ENCODE results near the gene NPTXR. TPM values are rescaled to one million over a fixed set of nuclear protein-coding genes. Genes with fewer than 3 reads are reported as not detected.

Gene NPTXR
- total RNA-seq, 1 experiment from 2014 or later: 10.4 TPM

DNA sequence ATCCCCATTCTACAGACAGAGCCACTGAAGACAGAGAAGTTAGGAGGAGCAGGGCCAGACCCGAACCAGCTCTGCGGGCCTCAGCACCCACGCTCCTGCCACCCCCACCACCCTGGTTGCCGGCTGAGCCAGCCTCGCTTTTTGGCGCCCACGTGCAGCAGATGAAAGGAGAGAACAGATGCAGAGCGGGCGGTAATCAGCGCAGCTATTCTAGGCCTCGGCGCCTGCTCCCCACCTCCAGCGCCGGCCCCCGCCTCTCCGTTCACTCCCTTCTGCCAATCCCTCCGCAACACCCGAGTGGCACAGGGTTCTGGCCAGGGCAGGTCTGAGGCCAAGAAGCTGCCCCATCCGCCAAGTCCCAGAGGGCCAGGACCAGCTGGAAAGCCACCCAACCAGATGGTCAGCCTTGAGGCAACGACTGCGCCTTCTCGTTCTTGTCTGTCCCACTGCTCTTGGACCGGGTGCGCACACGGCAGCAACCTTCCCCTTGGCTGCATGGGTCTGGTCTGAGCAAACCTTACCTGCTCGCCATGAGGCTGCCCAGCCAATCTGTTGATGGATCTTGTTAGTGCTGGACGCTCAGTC lies 66.6 kb downstream of the NPTXR start:
- Mint-ChIP-seq H3K27ac (no peak overlapping the region), H3K27me3 (ENCODE audit: low read depth) (no peaks in the 10 kb centered on the region), H3K4me3 (no peak overlapping the region), H3K4me1 (peaks cover 14% of the 10 kb centered on the region), H3K9me3 (no peaks in the 10 kb centered on the region), H3K36me3 (no peaks in the 10 kb centered on the region)
- ATAC-seq: no peak
- TF ChIP-seq ZNF138 (CRISPR knock-in tag; conservative IDR thresholded peaks at IDR 0.05): no peak
- no peak for DNase-seq (ENCODE audit: low spot score)
- ChIA-PET POLR2A (no interaction called here), CTCF (interaction anchor here (0.5 to 1.8 kb wide), 4 partner anchors 8 to 61 kb away, joined by 3 to 8 read pairs (median 4); no protein-coding TSS in a partner anchor)

DNA sequence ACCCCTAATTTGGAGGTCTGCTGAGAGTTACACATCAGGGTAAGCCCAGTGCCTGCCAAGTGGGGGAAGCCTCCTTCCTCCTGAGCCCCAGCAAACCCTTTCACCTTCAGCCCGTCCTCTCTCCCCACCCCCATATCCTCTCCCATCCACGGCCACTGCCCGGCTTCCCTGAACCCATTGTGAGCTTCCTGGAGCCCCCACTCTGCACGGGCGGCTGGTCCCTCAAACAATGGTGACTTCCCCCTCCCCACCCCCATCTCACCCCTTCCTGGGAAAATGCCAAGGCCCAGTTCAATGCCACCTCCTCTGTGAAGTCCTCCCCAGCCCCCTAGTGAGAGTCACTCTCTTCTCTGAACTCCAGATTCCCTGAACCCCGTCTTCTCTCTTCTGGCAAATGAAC lies 67.7 kb downstream of the NPTXR start:
- TF ChIP-seq, protein P1, sequence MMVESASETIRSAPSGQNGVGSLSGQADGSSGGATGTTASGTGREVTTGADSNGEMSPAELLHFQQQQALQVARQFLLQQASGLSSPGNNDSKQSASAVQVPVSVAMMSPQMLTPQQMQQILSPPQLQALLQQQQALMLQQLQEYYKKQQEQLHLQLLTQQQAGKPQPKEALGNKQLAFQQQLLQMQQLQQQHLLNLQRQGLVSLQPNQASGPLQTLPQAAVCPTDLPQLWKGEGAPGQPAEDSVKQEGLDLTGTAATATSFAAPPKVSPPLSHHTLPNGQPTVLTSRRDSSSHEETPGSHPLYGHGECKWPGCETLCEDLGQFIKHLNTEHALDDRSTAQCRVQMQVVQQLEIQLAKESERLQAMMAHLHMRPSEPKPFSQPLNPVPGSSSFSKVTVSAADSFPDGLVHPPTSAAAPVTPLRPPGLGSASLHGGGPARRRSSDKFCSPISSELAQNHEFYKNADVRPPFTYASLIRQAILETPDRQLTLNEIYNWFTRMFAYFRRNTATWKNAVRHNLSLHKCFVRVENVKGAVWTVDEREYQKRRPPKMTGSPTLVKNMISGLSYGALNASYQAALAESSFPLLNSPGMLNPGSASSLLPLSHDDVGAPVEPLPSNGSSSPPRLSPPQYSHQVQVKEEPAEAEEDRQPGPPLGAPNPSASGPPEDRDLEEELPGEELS (CRISPR knock-in tag; IDR thresholded peaks at IDR 0.05): no peak
- TF ChIP-seq ATF1 (CRISPR knock-in tag; IDR thresholded peaks at IDR 0.05) (no peak), ESRRA (CRISPR knock-in tag; IDR thresholded peaks at IDR 0.05; ENCODE audit: borderline replicate concordance) (no peak), CREM (CRISPR knock-in tag; IDR thresholded peaks at IDR 0.05) (no peak), MYBL2 (CRISPR knock-in tag; IDR thresholded peaks at IDR 0.05) (no peak), ZNF396 (CRISPR knock-in tag; IDR thresholded peaks at IDR 0.05; ENCODE audit: borderline replicate concordance) (no peak), NR2C2 (CRISPR knock-in tag; IDR thresholded peaks at IDR 0.05) (no peak), ZNF317 (CRISPR knock-in tag; IDR thresholded peaks at IDR 0.05; ENCODE audit: borderline replicate concordance, low read depth) (no peak), NFE2L1 (CRISPR knock-in tag; IDR thresholded peaks at IDR 0.05) (no peak)
- TF ChIP-seq, protein P2, sequence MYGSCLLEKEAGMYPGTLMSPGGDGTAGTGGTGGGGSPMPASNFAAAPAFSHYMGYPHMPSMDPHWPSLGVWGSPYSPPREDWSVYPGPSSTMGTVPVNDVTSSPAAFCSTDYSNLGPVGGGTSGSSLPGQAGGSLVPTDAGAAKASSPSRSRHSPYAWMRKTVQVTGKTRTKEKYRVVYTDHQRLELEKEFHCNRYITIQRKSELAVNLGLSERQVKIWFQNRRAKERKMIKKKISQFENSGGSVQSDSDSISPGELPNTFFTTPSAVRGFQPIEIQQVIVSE (CRISPR knock-in tag; IDR thresholded peaks at IDR 0.05; ENCODE audit: borderline replicate concordance): no peak
- TF ChIP-seq, protein P3, sequence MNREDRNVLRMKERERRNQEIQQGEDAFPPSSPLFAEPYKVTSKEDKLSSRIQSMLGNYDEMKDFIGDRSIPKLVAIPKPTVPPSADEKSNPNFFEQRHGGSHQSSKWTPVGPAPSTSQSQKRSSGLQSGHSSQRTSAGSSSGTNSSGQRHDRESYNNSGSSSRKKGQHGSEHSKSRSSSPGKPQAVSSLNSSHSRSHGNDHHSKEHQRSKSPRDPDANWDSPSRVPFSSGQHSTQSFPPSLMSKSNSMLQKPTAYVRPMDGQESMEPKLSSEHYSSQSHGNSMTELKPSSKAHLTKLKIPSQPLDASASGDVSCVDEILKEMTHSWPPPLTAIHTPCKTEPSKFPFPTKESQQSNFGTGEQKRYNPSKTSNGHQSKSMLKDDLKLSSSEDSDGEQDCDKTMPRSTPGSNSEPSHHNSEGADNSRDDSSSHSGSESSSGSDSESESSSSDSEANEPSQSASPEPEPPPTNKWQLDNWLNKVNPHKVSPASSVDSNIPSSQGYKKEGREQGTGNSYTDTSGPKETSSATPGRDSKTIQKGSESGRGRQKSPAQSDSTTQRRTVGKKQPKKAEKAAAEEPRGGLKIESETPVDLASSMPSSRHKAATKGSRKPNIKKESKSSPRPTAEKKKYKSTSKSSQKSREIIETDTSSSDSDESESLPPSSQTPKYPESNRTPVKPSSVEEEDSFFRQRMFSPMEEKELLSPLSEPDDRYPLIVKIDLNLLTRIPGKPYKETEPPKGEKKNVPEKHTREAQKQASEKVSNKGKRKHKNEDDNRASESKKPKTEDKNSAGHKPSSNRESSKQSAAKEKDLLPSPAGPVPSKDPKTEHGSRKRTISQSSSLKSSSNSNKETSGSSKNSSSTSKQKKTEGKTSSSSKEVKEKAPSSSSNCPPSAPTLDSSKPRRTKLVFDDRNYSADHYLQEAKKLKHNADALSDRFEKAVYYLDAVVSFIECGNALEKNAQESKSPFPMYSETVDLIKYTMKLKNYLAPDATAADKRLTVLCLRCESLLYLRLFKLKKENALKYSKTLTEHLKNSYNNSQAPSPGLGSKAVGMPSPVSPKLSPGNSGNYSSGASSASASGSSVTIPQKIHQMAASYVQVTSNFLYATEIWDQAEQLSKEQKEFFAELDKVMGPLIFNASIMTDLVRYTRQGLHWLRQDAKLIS (CRISPR knock-in tag; IDR thresholded peaks at IDR 0.05; ENCODE audit: borderline replicate concordance): no peak
- TF ChIP-seq, protein P4, sequence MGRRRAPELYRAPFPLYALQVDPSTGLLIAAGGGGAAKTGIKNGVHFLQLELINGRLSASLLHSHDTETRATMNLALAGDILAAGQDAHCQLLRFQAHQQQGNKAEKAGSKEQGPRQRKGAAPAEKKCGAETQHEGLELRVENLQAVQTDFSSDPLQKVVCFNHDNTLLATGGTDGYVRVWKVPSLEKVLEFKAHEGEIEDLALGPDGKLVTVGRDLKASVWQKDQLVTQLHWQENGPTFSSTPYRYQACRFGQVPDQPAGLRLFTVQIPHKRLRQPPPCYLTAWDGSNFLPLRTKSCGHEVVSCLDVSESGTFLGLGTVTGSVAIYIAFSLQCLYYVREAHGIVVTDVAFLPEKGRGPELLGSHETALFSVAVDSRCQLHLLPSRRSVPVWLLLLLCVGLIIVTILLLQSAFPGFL (CRISPR knock-in tag; IDR thresholded peaks at IDR 0.05; ENCODE audit: borderline replicate concordance): no peak
- peaks cover 17% of the 10 kb centered on the region for H3K4me1 Mint-ChIP-seq
- no peaks in the 10 kb centered on the region for H3K36me3 Mint-ChIP-seq
- ChIA-PET POLR2A (no interaction called here), CTCF (interaction anchor here (1.0 to 2.1 kb wide), 4 partner anchors 10 to 338 kb away, joined by 3 to 9 read pairs (median 6); no protein-coding TSS in a partner anchor)
- no peak for DNase-seq (ENCODE audit: low spot score)
- H3K27me3 Mint-ChIP-seq (ENCODE audit: low read depth): no peaks in the 10 kb centered on the region
- no peak for ATAC-seq
- no peak overlapping the region for H3K27ac Mint-ChIP-seq
- H3K4me3 Mint-ChIP-seq: no peak overlapping the region
- no peaks in the 10 kb centered on the region for H3K9me3 Mint-ChIP-seq

DNA sequence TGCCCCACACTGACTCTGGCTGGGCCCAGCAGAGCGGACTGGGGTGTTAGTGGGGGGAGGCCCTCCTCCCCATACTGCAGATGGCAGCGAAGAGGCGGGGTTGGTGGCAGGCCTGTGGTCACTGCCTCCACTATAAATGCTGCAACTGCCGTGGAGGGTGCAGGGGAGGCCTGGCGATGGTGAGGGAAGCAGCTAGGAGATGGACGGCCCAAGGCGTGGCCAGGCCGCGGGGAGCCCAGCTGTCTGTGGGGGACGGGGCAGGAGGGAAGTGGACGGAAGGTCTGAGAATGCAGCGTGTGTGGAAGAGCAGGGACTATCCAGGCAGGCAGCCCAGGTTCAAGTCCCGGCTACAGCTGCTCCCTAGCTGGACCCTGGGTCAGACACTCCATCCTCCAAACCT lies 68.2 kb downstream of the NPTXR start:
- no peaks in the 10 kb centered on the region for H3K9me3 Mint-ChIP-seq
- ChIA-PET CTCF (interaction anchor here (1.0 to 2.1 kb wide), 4 partner anchors 10 to 338 kb away, joined by 3 to 9 read pairs (median 6); no protein-coding TSS in a partner anchor), POLR2A (no interaction called here)
- no peaks in the 10 kb centered on the region for H3K27me3 Mint-ChIP-seq (ENCODE audit: low read depth)
- H3K4me3 Mint-ChIP-seq: no peak overlapping the region
- H3K27ac Mint-ChIP-seq: peak overlapping the region; percentile 69; the same call in 1 of the 2 replicates
- ATAC-seq (no peak), DNase-seq (ENCODE audit: low spot score) (no peak)
- H3K4me1 Mint-ChIP-seq: peaks cover 17% of the 10 kb centered on the region
- H3K36me3 Mint-ChIP-seq: no peaks in the 10 kb centered on the region
- TF ChIP-seq, protein P5, sequence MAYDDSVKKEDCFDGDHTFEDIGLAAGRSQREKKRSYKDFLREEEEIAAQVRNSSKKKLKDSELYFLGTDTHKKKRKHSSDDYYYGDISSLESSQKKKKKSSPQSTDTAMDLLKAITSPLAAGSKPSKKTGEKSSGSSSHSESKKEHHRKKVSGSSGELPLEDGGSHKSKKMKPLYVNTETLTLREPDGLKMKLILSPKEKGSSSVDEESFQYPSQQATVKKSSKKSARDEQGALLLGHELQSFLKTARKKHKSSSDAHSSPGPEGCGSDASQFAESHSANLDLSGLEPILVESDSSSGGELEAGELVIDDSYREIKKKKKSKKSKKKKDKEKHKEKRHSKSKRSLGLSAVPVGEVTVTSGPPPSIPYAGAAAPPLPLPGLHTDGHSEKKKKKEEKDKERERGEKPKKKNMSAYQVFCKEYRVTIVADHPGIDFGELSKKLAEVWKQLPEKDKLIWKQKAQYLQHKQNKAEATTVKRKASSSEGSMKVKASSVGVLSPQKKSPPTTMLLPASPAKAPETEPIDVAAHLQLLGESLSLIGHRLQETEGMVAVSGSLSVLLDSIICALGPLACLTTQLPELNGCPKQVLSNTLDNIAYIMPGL (CRISPR knock-in tag; IDR thresholded peaks at IDR 0.05): no peak
- TF ChIP-seq, protein P6, sequence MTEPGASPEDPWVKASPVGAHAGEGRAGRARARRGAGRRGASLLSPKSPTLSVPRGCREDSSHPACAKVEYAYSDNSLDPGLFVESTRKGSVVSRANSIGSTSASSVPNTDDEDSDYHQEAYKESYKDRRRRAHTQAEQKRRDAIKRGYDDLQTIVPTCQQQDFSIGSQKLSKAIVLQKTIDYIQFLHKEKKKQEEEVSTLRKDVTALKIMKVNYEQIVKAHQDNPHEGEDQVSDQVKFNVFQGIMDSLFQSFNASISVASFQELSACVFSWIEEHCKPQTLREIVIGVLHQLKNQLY (CRISPR knock-in tag; IDR thresholded peaks at IDR 0.05): no peak
- TF ChIP-seq, protein P7, sequence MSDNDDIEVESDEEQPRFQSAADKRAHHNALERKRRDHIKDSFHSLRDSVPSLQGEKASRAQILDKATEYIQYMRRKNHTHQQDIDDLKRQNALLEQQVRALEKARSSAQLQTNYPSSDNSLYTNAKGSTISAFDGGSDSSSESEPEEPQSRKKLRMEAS (CRISPR knock-in tag; IDR thresholded peaks at IDR 0.05): no peak
- TF ChIP-seq, protein P8, sequence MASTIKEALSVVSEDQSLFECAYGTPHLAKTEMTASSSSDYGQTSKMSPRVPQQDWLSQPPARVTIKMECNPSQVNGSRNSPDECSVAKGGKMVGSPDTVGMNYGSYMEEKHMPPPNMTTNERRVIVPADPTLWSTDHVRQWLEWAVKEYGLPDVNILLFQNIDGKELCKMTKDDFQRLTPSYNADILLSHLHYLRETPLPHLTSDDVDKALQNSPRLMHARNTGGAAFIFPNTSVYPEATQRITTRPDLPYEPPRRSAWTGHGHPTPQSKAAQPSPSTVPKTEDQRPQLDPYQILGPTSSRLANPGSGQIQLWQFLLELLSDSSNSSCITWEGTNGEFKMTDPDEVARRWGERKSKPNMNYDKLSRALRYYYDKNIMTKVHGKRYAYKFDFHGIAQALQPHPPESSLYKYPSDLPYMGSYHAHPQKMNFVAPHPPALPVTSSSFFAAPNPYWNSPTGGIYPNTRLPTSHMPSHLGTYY (CRISPR knock-in tag; IDR thresholded peaks at IDR 0.05): no peak
- TF ChIP-seq, protein P9, sequence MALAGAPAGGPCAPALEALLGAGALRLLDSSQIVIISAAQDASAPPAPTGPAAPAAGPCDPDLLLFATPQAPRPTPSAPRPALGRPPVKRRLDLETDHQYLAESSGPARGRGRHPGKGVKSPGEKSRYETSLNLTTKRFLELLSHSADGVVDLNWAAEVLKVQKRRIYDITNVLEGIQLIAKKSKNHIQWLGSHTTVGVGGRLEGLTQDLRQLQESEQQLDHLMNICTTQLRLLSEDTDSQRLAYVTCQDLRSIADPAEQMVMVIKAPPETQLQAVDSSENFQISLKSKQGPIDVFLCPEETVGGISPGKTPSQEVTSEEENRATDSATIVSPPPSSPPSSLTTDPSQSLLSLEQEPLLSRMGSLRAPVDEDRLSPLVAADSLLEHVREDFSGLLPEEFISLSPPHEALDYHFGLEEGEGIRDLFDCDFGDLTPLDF (CRISPR knock-in tag; IDR thresholded peaks at IDR 0.05): no peak

Data from WTC11 (cell line).